GM21367 (cell line): ENCODE results near the gene KIAA1671.

Source experiments
- ATAC-seq: cut with Tn5 transposase; IDR thresholded peaks from one replicate; pipeline ENCODE4 v1.9.1; 2021; ENCODE audit not compliant: unreplicated experiment

Gene KIAA1671

DNA sequence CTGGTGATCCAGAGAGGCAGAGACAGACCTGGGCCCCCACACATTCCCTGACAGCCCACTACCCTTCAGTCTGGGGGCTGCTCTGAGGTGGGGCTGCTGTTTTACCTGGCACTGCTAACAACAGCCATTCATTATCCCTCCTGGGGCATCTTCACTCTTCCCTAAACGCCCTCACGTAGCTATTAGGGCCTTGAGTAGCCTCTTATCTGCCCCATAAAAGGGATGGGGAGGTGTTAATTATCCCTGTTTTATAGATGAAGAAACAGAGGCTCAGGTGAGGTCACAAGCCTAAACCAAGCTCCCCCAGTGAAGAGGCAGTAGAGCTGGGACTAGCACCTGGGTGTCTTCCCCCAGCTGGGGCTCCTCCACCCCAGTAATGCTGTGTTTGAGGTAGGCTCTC is 79.5 kb downstream of the KIAA1671 start:
- no peak for ATAC-seq

DNA sequence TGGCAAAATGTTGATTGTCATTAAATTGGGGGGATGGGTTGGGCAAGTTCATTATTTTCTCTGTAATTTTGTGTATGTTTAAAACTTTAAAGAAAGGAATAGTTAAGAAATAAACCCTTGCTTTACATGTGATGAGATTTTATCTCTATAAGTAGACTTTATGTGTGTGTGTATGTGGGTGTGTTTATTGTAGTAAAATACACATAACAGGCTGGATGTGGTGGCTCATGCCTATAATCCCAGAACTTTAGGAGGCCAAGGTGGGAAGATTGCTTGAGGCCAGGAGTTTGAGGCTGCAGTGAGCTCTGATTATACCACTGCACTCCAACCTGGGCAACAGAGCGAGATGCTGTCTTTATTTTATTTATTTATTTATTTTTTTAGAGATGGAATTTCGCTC is 83.2 kb downstream of the KIAA1671 start:
- ATAC-seq: no peak

DNA sequence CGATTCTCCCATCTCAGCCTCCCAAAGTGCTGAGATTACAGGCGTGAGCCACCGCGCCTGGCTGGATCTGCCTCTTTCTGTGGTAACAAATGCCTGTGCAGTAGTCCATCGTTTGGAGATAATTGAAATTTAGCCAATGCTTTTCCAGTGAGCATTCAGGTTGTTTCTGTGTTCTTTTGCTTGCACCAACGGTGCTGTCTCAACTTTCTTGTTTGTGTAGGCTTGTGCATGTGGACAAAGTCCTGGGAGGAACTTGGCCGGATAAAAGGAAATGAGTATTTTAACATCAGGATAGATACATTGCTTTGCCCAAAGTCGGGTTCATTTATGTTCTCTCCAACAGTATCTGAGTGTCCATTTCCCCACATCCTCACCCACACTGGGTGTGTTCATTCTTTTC is 85.7 kb downstream of the KIAA1671 start:
- ATAC-seq: no peak

DNA sequence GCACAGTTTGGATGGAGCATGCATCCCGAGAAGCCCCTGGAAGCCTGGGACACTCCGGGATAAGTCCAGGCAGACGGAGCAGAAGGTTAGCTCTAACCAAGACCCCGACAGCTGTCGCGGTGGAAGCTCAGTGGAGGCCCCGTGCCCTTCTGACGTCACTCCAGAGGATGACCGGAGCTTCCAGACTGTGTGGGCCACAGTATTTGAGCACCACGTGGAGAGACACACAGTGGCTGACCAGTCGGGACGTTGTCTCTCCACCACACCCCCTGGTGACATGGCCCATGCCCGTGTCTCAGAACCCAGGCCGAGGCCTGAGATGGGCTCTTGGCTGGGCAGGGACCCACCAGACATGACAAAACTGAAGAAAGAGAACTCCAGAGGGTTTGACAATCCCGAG is 86.3 kb downstream of the KIAA1671 start:
- no peak for ATAC-seq

DNA sequence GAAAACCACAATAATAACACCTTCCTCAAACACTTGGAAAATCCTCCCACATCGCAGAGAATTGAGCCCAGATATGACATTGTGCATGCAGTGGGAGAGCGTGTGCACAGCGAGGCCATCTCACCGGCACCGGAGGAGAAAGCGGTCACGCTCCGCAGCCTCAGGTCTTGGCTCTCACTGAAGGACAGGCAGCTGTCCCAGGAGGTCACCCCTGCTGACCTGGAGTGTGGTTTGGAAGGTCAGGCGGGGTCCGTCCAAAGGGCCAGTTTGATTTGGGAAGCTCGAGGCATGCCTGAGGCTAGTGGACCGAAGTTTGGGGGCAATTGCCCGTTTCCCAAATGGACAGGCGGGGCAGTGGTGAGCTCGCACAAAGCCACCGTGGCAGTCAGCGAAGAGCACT is 86.7 kb downstream of the KIAA1671 start:
- ATAC-seq: no peak

DNA sequence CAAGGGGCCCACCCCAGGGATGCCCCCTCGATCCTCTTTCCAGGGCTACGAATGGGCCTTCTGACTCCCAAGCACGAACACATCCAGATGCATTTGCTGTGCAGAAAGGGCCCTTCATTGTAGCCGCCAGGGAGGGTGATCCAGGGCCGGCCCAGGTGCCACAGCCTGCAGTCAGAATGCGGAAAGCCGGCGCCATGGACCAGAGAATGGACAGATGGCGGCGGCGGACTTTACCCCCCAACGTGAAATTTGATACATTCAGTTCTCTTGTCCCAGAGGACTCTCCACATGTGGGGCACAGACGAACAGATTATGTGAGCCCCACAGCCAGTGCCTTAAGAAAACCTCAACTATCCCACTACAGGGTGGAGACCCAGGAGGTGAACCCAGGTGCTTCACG is 87.2 kb downstream of the KIAA1671 start:
- no peak for ATAC-seq

DNA sequence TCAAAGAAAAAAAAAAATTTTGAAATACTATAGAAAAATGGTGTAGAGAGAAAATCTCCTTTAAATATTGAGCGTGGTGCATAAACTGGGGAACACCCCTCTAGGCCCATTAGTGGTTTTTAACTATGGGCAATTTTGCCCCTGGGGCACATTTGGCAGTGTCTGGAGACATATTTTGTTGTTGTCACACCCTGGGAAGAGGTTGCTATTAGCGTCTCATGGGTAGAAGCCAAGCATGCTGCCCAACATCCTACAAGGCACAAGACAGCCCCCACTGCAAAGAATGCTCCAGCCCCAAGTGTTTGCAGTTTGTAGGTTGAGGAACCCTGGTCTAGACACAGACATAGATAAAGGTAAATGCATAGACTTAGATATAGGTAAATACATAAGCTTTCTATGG is 92.6 kb downstream of the KIAA1671 start:
- ATAC-seq: no peak

DNA sequence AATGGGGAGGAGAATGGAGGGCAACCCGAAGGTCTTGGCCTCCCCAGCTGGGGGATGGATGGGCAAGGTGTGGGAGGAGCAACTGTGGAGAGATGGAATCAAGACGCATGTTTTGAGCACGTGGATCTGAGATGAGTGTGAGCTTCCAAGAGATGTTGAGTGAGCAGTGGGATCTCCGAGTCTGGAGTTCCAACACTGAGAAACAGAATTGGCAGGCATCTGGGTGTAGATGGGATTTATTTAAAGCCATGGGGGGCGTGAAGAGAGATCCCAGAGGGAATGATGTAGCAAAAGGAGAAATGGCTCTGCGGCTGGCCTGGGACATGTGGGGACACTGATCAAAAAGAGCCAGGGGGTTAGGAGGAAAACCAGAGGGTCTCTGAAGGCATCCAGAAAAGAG is 95.6 kb downstream of the KIAA1671 start:
- ATAC-seq: no peak

DNA sequence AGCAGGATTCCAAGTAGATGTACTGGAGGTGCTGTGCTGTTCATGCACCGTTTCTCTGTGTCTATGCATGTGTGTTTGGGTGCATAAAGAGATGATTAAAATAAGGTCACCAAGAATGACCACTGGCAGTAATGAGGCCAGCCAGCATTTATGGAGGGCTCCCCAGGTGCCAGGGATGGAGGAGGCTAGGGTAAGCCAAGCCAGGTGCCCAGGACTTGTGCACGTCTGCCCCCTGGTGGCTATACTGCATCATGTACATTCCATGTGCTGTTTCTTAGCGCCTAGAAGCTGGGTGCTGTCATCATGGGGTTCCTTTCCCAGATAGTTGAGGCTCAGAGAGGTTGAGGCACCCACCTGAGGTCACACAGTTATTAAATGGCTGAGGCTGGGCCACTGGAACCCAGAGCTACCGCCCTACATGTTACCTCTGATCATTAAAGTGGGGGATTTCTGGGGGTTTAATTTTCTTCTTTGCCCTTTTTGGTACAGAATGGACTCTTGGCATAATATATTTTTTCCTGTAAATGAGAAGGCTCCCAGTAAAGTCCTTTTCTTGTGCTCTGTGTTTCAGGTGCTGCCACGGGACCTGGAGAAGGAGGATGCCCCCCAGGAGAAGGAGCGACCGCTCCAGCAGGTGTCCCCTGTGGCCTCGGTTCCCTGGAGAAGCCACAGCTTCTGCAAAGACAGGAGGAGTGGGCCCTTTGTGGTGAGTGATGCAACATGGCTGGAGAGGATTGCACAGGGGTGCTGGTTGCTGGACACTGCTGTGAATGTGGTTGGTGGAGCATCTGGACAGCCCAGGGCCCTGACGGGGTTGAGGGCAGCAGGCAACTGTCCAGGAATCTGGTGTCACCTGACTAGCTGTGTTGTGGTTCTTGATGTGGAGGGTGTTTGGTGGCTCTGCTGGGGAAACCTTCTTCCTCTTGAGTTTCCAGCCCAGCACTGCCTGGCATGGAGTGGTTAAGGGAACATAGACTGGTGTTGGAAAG is 96.4 kb downstream of the KIAA1671 start:
- ATAC-seq: no peak

DNA sequence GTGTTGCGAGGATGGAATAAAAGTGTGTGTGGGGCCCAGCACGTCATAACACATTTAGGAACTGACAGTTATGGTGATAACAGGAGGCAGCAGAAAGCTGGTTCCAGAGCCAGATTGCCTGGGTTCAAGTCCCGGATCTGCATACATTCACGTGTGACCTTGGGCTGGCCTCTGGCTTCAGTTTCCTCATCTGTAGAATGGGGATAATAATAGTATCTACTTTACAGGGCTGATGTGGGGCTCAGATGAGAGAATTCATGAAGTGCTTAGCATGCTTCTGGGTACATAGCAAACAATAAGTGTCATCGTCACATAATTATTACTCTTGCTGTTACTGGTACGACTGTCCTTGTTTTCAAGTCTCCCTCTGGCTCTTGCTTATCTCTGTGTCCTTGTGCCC is 97.3 kb downstream of the KIAA1671 start:
- ATAC-seq: no peak

DNA sequence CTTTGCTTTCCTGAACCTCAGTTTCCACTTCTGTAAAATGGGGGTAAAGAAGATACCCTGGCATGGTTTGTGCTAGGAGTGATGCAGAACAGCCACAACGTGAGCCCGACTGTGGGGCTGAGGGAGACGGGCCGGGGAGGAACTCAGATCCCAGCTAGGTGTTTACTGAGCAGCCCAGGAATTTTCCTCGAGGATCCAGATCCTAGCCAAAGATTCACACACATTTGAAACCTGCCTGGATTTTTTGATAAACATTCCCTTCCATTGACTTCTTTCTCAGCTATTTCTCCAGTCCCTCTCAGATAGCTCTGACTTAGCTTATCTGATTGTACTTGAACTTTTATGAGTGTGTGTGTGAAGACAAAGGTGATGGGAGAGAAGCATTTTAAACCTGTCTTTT is 98.0 kb downstream of the KIAA1671 start:
- ATAC-seq: no peak

DNA sequence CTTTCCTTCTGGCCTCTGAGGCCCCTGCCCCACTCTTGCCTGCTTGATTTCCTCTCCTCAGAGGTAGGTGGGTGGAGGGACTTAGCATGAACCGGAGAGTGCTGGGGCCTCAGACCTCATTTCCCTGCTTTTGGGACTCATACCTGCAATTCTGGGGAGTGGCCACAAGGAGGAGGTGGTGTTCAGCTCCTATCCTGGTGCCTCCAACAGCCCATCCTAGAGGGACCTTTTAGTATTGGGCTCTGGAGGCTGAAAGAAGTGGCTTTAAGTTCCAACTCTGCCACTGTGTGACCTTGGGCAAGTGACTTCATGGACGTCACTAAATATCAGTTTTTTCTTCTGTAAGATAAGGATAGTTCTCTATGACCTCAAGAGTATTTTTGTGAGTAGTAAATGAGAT is 98.6 kb downstream of the KIAA1671 start:
- ATAC-seq: no peak

DNA sequence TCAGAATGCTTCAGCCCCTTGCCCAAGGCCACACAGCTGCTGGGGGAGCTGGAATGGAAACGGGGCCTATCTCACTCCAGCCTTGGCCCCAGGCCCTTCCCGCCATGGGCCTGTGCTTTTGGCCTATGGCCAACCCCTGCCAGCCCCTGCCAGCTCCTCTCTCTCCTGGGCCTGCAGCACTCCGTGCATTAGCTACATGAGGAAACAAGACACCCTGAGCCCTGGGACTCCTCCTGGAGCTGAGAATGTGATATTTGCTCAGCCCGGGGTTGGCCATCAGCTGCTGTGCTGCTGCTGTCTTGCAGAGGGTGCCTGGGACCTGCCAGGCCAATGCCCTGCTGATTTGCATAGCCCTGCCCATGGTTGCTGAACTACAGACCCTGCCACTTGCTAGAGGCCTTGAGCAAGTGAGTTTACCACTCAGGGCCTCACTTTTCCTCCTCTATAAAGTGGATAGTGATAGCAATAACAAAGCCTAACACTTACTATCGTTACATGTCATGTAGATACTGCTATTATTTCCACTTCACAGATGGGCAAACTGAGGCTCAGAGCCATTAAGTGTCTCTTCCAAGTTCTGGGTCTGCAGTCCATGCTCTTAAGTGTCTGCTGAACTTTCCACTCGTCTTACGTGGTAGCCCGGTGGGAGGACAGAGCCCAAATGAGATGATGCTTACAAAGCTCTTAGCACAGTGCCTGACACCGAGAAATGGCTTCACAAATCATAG is 99.6 kb downstream of the KIAA1671 start:
- ATAC-seq: no peak

DNA sequence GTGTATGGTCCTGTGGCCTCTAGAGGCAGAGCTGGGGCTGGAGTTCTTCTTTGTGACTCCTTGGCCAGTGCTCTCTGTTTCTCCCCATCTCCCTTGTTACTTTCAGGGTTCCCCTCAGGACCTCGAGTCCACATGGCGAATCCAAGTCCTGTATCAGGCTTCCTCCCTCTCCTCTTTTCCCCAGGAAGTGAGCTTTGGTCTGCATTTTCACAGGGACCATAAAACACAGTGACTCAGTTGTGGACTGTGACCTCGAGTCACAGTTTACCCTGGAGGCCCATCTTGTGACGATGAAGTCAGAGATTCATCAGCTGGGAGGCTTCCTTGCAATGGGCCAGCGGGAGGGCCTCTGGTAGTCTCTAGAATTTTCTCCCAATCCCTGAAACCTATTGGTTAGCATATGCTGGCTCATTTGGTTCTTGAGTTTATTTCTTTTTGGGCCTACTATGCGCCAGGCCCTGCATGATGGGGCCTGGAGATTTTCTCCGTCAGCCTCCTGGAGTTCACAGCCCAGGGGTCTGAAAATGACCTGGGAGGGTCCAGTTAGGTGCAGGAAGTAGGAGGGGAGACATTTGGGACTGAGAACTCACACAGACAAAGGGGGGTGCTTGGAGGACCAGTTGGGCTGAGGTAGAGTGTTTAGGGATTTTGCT is 100.8 kb downstream of the KIAA1671 start:
- no peak for ATAC-seq

DNA sequence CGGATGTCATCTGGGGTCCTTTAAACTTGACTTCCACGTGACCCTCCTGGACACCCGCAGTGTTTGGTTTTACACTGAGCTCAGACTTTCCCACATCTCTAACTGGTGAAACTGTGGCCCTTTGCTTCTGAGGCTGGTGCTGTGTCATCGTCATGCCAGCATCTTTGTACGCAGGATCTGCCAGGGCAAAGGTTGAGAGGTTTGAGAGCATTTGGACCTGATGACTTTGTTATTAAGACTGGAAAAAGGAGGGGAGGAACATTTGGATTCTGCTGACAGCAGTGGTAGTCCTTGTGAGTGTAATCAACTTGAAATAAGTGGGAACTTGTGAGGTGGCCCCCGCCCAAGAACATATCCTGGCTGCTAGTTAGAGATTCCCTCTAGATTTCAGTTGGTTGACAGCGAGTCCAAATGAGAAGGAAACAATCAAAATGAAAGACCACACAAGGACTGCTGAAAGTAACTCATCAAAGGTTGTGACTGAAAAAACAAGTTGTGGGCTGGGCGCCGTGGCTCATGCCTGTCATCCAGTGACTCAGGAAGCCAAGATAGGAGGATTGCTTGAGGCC is 102.5 kb downstream of the KIAA1671 start:
- ATAC-seq: no peak

DNA sequence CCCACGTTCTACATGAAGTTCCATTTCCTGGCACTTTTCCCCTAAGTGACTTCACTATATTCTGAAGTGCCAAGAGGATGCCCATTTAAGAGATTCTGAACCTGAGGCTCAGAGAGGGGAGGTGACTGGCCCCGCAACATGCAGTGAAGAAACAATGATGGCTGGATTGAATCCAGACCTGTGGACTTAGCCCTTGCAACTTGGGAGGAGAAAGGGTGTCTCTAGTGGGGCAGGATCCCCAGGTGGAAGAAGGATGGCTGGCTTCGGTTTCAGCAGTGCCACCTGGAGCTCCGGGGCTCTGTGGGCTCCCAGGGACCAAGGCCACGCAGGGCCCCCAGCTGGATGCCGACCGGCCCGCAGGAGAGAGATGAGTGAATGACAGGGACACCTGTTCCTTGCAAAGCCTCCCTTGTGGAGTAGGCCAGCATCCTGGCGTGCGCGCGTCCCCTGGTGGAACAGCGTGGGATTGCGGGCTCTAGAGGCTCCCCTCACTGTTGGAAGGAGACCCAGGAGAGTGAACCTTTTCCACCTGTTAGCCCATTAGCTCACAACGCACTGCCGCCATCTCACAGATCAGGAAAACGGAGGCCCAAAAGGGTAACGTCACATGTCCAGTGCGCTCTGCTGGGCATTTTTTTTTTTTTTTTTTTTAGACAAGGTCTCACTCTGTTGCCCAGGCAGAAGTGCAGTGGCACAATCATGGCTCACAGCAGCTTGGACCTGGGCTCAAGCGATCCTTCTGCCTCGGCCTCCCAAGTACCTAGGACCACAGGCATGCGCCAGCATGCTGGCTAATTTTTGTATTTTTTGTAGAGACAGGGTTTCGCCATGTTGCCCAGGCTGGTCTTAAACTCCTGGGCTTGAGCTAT is 104.7 kb downstream of the KIAA1671 start:
- ATAC-seq: no peak

DNA sequence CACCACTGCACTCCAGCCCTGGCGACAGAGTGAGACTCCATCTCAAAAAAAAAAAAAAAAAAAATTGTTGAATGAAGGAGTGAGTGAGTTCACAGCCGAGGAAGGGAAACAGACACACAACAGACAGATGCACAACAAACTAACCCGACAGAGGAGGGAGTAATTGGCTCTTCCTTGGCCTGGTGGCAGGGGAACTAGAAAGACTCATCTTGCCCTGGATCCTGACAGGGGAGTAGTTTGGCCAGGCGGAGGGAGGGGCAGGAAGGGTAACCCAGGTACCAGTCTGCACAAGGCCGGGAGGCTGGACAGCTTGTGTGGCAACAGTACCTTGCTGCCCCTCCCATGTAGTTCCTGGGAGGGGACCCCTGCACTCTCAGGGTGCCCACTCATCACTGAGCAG is 106.9 kb downstream of the KIAA1671 start:
- no peak for ATAC-seq

DNA sequence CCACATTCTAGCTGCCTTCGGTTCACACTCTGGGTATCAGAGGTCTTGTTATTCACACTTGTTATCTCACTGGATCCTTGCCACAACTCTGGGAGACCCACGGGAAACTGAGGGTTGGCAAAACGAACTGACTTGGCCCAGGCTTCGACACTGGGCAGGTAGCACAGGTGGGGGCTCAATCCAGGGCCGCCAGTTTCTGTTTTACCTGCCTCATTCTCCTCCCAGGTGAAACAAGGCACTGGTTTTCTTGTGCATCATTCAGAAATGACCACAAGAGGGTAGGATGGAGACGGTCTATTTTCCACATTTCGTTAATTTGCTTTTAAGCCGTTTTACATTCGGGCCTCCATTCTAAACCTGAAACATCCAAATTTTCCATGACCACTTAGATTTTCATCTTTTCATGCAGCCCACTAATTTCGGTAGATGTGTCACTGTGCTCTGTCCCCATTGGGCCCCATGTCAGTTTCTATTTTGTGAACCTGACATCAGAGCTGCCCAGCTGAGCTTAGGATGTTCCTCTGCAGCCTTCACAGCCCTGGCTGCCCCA is 108.1 kb downstream of the KIAA1671 start:
- no peak for ATAC-seq

DNA sequence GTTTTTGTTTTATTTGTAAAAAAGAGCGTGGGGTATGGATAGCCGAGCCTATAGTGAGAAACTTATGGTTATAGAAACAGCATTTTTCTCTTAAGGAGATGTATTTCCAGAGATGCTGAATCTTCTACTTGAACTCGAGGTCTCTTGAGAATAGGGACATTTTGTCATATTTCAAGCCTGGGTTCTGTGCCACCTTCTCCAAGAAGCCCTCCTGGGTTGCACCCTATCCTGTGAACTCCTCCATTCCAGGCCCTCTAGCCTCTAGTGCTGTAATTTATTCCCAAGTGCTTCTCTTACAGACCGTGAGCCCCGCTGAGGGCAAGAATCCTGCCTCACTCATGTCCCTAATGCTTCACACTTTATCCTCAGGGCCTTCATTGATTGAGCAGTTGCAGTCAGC is 108.6 kb downstream of the KIAA1671 start:
- ATAC-seq: no peak
